SJCRH30 (cell line): Measurements from ENCODE around the gene ERGIC1. TPM values are rescaled to one million over a fixed set of nuclear protein-coding genes. Genes with fewer than 3 reads are reported as not detected.

Source experiments
- DNase-seq, 2 experiments: peaks; one replicate each; pipeline ENCODE4 v3.0.0-alpha.2; 2015 to 2020
- H3K27ac ChIP-seq: fragments of 250-450 bp; sonication (Bioruptor Pico); 2 replicates; pipeline ENCODE4 v1.5.1; 2020; ENCODE audit warnings: mild to moderate bottlenecking, moderate library complexity
- H3K27me3 ChIP-seq: fragments of 250-450 bp; sonication (Bioruptor Pico); 2 replicates; pipeline ENCODE4 v1.5.1; 2020; ENCODE audit warnings: mild to moderate bottlenecking, moderate library complexity
- H3K36me3 ChIP-seq: fragments of 250-450 bp; sonication (Bioruptor Pico); 2 replicates; pipeline ENCODE4 v1.5.1; 2020; ENCODE audit warnings: mild to moderate bottlenecking, moderate library complexity
- H3K4me1 ChIP-seq: fragments of 250-450 bp; sonication (Bioruptor Pico); 2 replicates; pipeline ENCODE4 v1.5.1; 2020; ENCODE audit warnings: mild to moderate bottlenecking, moderate library complexity
- H3K4me3 ChIP-seq: fragments of 250-450 bp; sonication (Bioruptor Pico); 2 replicates; pipeline ENCODE4 v1.5.1; 2020; ENCODE audit warnings: mild to moderate bottlenecking, moderate library complexity
- H3K9me3 ChIP-seq: fragments of 250-450 bp; sonication (Bioruptor Pico); replicated peaks from 2 replicates; pipeline ENCODE4 v1.5.1; 2020; ENCODE audit warnings: mild to moderate bottlenecking, moderate library complexity
- total RNA-seq: library from RNA; depleted of rRNA; stranded (reverse); fragments of >200 nt; shearing (Covaris generic); gene quantifications from 2 replicates; pipeline ENCODE4 v1.2.3, GENCODE V29; 2014

Gene ERGIC1
- total RNA-seq, 1 experiment from 2014 or later: 83.4 TPM

- H3K36me3 ChIP-seq: no peaks in the 10 kb centered on the region; the same call in 1 of the 2 replicates
These were observed 101.0 kb downstream of the ERGIC1 start for GRCh38 chr5:172935096-172935495.

GRCh38 chr5:172936401-172936800 is 102.3 kb downstream of the ERGIC1 start:
- H3K4me1 ChIP-seq: peaks cover 20% of the 10 kb centered on the region
- no peaks in the 10 kb centered on the region for H3K27me3 ChIP-seq
- H3K27ac ChIP-seq: no peak overlapping the region
- DNase-seq: no peak
- no peak overlapping the region for H3K4me3 ChIP-seq
- H3K36me3 ChIP-seq: no peaks in the 10 kb centered on the region; the same call in 1 of the 2 replicates
- no peaks in the 10 kb centered on the region for H3K9me3 ChIP-seq

More at GRCh38 chr5:172935096-172935495, 101.0 kb downstream of the ERGIC1 start:
- Histone ChIP-seq H3K27me3 (no peaks in the 10 kb centered on the region), H3K9me3 (no peaks in the 10 kb centered on the region), H3K4me3 (no peak overlapping the region), H3K27ac (no peak overlapping the region), H3K4me1 (peaks cover 17% of the 10 kb centered on the region)
- peak in 1 of 2 experiments; percentile 29 for DNase-seq

- Histone ChIP-seq H3K27me3 (no peaks in the 10 kb centered on the region), H3K9me3 (no peaks in the 10 kb centered on the region), H3K4me1 (peaks cover 30% of the 10 kb centered on the region), H3K27ac (peak overlapping the region; percentile 51), H3K4me3 (no peak overlapping the region), H3K36me3 (no peaks in the 10 kb centered on the region; the same call in 1 of the 2 replicates)
- peak; percentile 68 to 71 for DNase-seq
These were observed 105.0 kb downstream of the ERGIC1 start for GRCh38 chr5:172939071-172939470.

GRCh38 chr5:172939611-172940267 is 105.7 kb downstream of the ERGIC1 start:
- peak overlapping the region; percentile 51 for H3K27ac ChIP-seq
- no peaks in the 10 kb centered on the region for H3K27me3 ChIP-seq
- H3K4me1 ChIP-seq: peaks cover 30% of the 10 kb centered on the region
- no peaks in the 10 kb centered on the region for H3K9me3 ChIP-seq
- no peaks in the 10 kb centered on the region; the same call in 1 of the 2 replicates for H3K36me3 ChIP-seq
- no peak overlapping the region; the same call in 1 of the 2 replicates for H3K4me3 ChIP-seq
- DNase-seq: peak; percentile 91 to 95

- Histone ChIP-seq H3K27ac (peak overlapping the region; percentile 51; the same call in 1 of the 2 replicates), H3K36me3 (no peaks in the 10 kb centered on the region; the same call in 1 of the 2 replicates)
These were observed 106.4 kb downstream of the ERGIC1 start for GRCh38 chr5:172940268-172941066.

GRCh38 chr5:172941067-172941516 is 107.0 kb downstream of the ERGIC1 start:
- peak in 1 of 2 experiments; percentile 40 for DNase-seq
- no peaks in the 10 kb centered on the region for H3K27me3 ChIP-seq
- H3K9me3 ChIP-seq: no peaks in the 10 kb centered on the region
- no peak overlapping the region for H3K4me3 ChIP-seq
- no peaks in the 10 kb centered on the region; the same call in 1 of the 2 replicates for H3K36me3 ChIP-seq
- H3K27ac ChIP-seq: no peak overlapping the region
- peaks cover 30% of the 10 kb centered on the region for H3K4me1 ChIP-seq

More at GRCh38 chr5:172940268-172941066, 106.4 kb downstream of the ERGIC1 start:
- no peaks in the 10 kb centered on the region for H3K9me3 ChIP-seq
- H3K4me3 ChIP-seq: no peak overlapping the region
- no peaks in the 10 kb centered on the region for H3K27me3 ChIP-seq
- H3K4me1 ChIP-seq: peaks cover 30% of the 10 kb centered on the region
- DNase-seq: no peak

GRCh38 chr5:172942556-172942955 is 108.5 kb downstream of the ERGIC1 start:
- H3K4me3 ChIP-seq: no peak overlapping the region
- no peaks in the 10 kb centered on the region for H3K27me3 ChIP-seq
- DNase-seq: no peak
- H3K9me3 ChIP-seq: no peaks in the 10 kb centered on the region
- H3K27ac ChIP-seq: peak overlapping the region; percentile 55; the same call in 1 of the 2 replicates
- peaks cover 43% of the 10 kb centered on the region for H3K4me1 ChIP-seq
- H3K36me3 ChIP-seq: no peaks in the 10 kb centered on the region; the same call in 1 of the 2 replicates

GRCh38 chr5:172943283-172943841 is 109.3 kb downstream of the ERGIC1 start:
- Histone ChIP-seq H3K27ac (peak overlapping the region; percentile 55), H3K27me3 (no peaks in the 10 kb centered on the region), H3K4me3 (no peak overlapping the region), H3K4me1 (peaks cover 50% of the 10 kb centered on the region), H3K9me3 (no peaks in the 10 kb centered on the region), H3K36me3 (no peaks in the 10 kb centered on the region)
- DNase-seq: peak; percentile 58 to 76

- Histone ChIP-seq H3K9me3 (no peaks in the 10 kb centered on the region), H3K27me3 (no peaks in the 10 kb centered on the region), H3K4me1 (peaks cover 56% of the 10 kb centered on the region), H3K4me3 (no peak overlapping the region), H3K36me3 (no peaks in the 10 kb centered on the region), H3K27ac (peak overlapping the region; percentile 55)
- DNase-seq: no peak
These were observed 109.9 kb downstream of the ERGIC1 start for GRCh38 chr5:172943906-172944305.

GRCh38 chr5:172944741-172945140 is 110.7 kb downstream of the ERGIC1 start:
- Histone ChIP-seq H3K36me3 (no peaks in the 10 kb centered on the region), H3K9me3 (no peaks in the 10 kb centered on the region), H3K27me3 (no peaks in the 10 kb centered on the region), H3K4me1 (peaks cover 58% of the 10 kb centered on the region), H3K27ac (no peak overlapping the region), H3K4me3 (no peak overlapping the region)
- DNase-seq: no peak

- no peak overlapping the region for H3K27ac ChIP-seq
- no peaks in the 10 kb centered on the region for H3K36me3 ChIP-seq
- H3K27me3 ChIP-seq: no peaks in the 10 kb centered on the region
- DNase-seq: no peak
- H3K4me3 ChIP-seq: no peak overlapping the region
- H3K9me3 ChIP-seq: no peaks in the 10 kb centered on the region
- H3K4me1 ChIP-seq: peaks cover 58% of the 10 kb centered on the region
These were observed 111.1 kb downstream of the ERGIC1 start for GRCh38 chr5:172945151-172945550.

- Histone ChIP-seq H3K9me3 (no peaks in the 10 kb centered on the region), H3K27me3 (no peaks in the 10 kb centered on the region), H3K4me1 (peaks cover 53% of the 10 kb centered on the region), H3K4me3 (no peak overlapping the region), H3K36me3 (no peaks in the 10 kb centered on the region), H3K27ac (no peak overlapping the region)
- DNase-seq: no peak
These were observed 112.1 kb downstream of the ERGIC1 start for GRCh38 chr5:172946146-172946545.

- Histone ChIP-seq H3K27ac (peak overlapping the region; percentile 17; the same call in 1 of the 2 replicates), H3K4me3 (no peak overlapping the region), H3K36me3 (no peaks in the 10 kb centered on the region), H3K27me3 (no peaks in the 10 kb centered on the region), H3K9me3 (no peaks in the 10 kb centered on the region), H3K4me1 (peaks cover 46% of the 10 kb centered on the region)
- DNase-seq: peak in 1 of 2 experiments; percentile 26
These were observed 115.4 kb downstream of the ERGIC1 start for GRCh38 chr5:172949426-172949825.

- H3K27ac ChIP-seq: peak overlapping the region; percentile 17; the same call in 1 of the 2 replicates
- no peaks in the 10 kb centered on the region for H3K27me3 ChIP-seq
- H3K4me3 ChIP-seq: no peak overlapping the region
- no peaks in the 10 kb centered on the region for H3K36me3 ChIP-seq
- H3K4me1 ChIP-seq: peaks cover 52% of the 10 kb centered on the region
- no peak for DNase-seq
- H3K9me3 ChIP-seq: no peaks in the 10 kb centered on the region
These were observed 116.3 kb downstream of the ERGIC1 start for GRCh38 chr5:172950176-172950965.
